Measurements from ENCODE around the gene CATSPER4. TPM values are rescaled to one million over a fixed set of nuclear protein-coding genes. Genes with fewer than 3 reads are reported as not detected.
A peak's percentile ranks its signal among the peaks of the same experiment; 100 is the strongest.

CATSPER4 gene
- total RNA-seq, 1 donor from 2014 or later: not detected

DNA sequence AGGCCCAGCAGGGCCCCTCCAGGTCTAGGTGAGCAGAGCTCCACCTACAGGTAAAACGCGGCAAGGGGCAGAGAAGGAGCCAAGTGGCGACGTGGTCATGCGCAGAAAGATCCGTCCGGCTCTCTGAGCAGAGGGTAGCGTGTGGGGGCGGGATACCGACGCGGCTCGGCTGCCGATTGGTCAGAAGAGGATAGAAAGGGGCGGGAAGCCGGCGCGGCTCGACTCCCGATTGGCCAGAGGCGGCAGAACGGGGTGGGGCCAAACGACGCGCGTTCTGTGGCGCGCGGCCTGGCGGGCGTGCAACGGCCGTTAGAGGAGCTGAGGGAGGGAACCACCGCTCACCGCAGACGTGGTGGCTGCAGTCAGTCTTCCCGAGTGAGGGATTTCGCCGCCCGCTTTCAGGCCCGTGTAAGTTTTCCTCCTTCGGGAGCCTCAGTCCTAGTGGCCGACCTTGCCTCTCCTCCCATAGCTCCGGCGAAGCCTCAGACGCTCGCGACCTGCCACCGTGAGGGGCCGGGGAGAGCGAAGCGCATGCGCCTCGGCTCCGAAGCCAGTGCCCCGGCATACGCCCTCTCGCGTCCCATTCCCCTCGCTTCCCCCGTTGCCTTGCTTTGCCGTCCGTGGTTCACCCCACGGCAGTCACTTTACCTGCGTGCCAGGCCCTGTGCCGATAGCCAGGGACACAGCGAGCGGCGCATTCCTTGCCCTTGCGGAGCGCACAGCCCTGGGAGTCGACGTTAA is 43.7 kb downstream of the CATSPER4 start, which contains the start of gene CEP85:
CEP85 (plus strand) TSS at position 298 of the 741 bp plus-strand sequence. CDS start 5,584 bp downstream, outside the sequence.
- Mint-ChIP-seq H3K4me1 (ENCODE audit: unreplicated experiment) (peaks cover 34% of the 10 kb centered on the region), H3K27me3 (no peaks in the 10 kb centered on the region), H3K36me3 (peaks cover 5% of the 10 kb centered on the region), H3K9me3 (peaks cover 6% of the 10 kb centered on the region), H3K4me3 (peak within 1 kb of the TSS; percentile 98), H3K27ac (peak within 1 kb of the TSS; percentile 89)
- peak; percentile 99 for DNase-seq (ENCODE audit: extremely low spot score, unreplicated experiment)
- TF ChIP-seq, protein P1, sequence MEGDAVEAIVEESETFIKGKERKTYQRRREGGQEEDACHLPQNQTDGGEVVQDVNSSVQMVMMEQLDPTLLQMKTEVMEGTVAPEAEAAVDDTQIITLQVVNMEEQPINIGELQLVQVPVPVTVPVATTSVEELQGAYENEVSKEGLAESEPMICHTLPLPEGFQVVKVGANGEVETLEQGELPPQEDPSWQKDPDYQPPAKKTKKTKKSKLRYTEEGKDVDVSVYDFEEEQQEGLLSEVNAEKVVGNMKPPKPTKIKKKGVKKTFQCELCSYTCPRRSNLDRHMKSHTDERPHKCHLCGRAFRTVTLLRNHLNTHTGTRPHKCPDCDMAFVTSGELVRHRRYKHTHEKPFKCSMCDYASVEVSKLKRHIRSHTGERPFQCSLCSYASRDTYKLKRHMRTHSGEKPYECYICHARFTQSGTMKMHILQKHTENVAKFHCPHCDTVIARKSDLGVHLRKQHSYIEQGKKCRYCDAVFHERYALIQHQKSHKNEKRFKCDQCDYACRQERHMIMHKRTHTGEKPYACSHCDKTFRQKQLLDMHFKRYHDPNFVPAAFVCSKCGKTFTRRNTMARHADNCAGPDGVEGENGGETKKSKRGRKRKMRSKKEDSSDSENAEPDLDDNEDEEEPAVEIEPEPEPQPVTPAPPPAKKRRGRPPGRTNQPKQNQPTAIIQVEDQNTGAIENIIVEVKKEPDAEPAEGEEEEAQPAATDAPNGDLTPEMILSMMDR (conservative IDR thresholded peaks at IDR 0.05): peak; percentile 82

DNA sequence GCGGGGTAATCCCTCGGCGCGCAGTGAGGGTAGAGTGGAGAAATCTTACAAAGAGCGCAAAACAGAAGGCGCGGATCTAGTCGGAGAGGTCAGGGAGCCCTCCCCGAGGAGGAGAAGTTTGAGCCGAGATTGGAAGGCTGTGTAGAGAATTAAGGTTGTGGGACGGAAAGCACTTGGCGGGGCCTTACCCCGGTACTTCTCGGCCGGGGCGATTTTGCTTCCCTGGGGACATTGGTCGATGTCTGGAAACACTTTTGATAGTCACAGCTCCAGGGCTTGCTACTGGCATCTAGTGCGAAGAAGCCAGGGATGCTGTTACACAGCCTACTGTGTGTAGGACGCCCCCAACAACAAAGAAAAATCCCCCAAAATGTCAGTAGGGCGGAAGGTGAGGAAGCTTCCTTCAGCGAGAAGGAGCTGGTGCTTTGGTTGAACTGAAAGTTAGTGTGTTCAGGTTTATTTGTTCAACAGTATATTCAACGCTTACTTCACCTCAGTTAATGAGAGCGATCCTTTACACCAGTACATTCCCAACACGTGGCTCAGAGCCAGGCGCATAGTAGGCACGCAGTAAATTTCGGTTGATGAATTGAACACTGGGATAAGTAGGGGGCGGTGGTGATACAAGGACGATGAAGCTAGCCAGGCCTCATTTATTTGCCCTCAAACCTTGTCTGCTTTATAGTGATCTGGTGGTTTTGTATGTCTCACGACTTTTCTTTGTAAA is 44.4 kb downstream of the CATSPER4 start:
- peaks cover 6% of the 10 kb centered on the region for H3K9me3 Mint-ChIP-seq
- TF ChIP-seq, protein P1 (conservative IDR thresholded peaks at IDR 0.05): no peak
- peaks cover 8% of the 10 kb centered on the region for H3K36me3 Mint-ChIP-seq
- peak overlapping the region; percentile 98 for H3K4me3 Mint-ChIP-seq
- no peaks in the 10 kb centered on the region for H3K27me3 Mint-ChIP-seq
- DNase-seq (ENCODE audit: extremely low spot score, unreplicated experiment): no peak
- peak overlapping the region; percentile 89 for H3K27ac Mint-ChIP-seq
- H3K4me1 Mint-ChIP-seq (ENCODE audit: unreplicated experiment): peaks cover 34% of the 10 kb centered on the region

DNA sequence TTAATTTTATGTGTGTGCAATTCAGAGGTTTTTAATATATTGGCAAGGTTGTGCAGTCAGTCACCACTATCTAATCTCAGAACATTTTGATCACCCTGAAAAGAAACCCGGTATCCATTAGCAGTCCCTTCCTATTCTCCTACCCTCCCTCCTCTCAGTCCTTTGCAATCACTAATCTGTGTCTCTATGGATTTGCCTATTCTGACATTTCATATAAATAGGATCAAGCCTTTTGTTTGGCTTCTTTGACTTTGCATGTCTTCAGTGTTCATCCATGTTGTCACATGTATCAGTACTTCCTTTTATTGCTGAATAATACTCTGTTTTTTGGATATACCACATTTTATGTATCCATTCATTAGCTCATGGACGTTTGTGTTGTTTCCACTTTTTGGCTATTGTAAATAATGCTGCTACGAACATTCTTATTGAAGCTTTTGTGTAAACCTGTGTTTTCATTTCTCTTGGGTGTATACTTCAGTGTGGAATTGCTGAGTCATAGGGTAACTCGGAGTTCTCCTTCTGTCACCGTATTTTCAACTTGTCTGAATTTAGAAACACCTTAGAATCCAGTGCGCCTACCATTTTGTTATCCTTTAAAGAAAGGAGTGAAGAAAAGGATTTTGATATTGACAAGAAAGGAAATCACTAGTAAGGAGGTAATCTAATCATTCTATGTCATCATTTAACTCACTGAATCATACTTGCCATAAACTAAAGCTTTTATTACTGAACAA is 47.0 kb downstream of the CATSPER4 start:
- peak overlapping the region; percentile 71 for H3K4me3 Mint-ChIP-seq
- peaks cover 34% of the 10 kb centered on the region for H3K4me1 Mint-ChIP-seq (ENCODE audit: unreplicated experiment)
- H3K36me3 Mint-ChIP-seq: peaks cover 14% of the 10 kb centered on the region
- DNase-seq (ENCODE audit: extremely low spot score, unreplicated experiment): no peak
- H3K9me3 Mint-ChIP-seq: peaks cover 6% of the 10 kb centered on the region
- peak overlapping the region; percentile 93 for H3K27ac Mint-ChIP-seq
- H3K27me3 Mint-ChIP-seq: no peaks in the 10 kb centered on the region
- TF ChIP-seq, protein P1 (conservative IDR thresholded peaks at IDR 0.05): no peak

DNA sequence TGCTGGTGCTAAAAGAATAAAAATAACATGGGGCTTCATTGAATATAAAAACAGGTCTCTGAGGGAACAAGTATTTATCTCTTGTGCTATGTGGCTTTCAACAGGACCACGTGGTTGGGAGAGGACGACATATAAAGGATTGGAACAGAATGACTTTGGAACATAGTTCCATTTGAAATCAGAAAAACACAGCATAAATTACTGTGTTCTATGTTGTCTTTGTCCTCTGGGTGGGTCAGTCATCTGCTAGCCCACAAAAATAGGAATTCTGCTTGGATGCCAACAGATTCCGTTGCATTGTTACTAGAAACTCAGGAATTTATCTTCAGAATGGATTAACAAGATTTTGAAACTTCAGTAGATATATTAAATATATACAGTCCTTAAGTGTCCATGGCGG is 49.5 kb downstream of the CATSPER4 start:
- no peak for DNase-seq (ENCODE audit: extremely low spot score, unreplicated experiment)
- no peaks in the 10 kb centered on the region for H3K27me3 Mint-ChIP-seq
- H3K4me1 Mint-ChIP-seq (ENCODE audit: unreplicated experiment): peaks cover 24% of the 10 kb centered on the region
- TF ChIP-seq, protein P1 (conservative IDR thresholded peaks at IDR 0.05): no peak
- no peak overlapping the region for H3K4me3 Mint-ChIP-seq
- no peak overlapping the region for H3K27ac Mint-ChIP-seq
- peaks cover 15% of the 10 kb centered on the region for H3K36me3 Mint-ChIP-seq
- peaks cover 6% of the 10 kb centered on the region for H3K9me3 Mint-ChIP-seq

Other genes starting within 250 kb of the CATSPER4 start
- gene PAFAH2, start 192.5 kb upstream of the CATSPER4 start, total RNA-seq (ENCODE audit: low replicate concordance): 16.7 and 21.1 TPM in 2 replicates
- gene EXTL1, start 168.8 kb upstream of the CATSPER4 start, total RNA-seq (ENCODE audit: low replicate concordance): 0.31 and 4.2 TPM in 2 replicates
- gene SLC30A2, start 144.5 kb upstream of the CATSPER4 start, total RNA-seq (ENCODE audit: low replicate concordance): 4.4 and 24.4 TPM in 2 replicates
- gene TRIM63, start 123.0 kb upstream of the CATSPER4 start, total RNA-seq (ENCODE audit: low replicate concordance): 1.7 and 4.1 TPM in 2 replicates
- 14.7 and 18.4 TPM in 2 replicates for gene PDIK1L, start 78.8 kb upstream of the CATSPER4 start, total RNA-seq (ENCODE audit: low replicate concordance)
- 0.38 and 1.4 TPM in 2 replicates for gene FAM110D, start 31.5 kb upstream of the CATSPER4 start, total RNA-seq (ENCODE audit: low replicate concordance)
- gene C1orf232, start 21.6 kb upstream of the CATSPER4 start, total RNA-seq (ENCODE audit: low replicate concordance): 1.0 TPM in 1 of 2 replicates, not detected in the other
- 29.7 and 34.9 TPM in 2 replicates for gene ZNF593, start 20.7 kb upstream of the CATSPER4 start, total RNA-seq (ENCODE audit: low replicate concordance)
- not detected in 2 replicates for gene ZNF593OS, start 18.8 kb upstream of the CATSPER4 start, total RNA-seq (ENCODE audit: low replicate concordance)
- 16.5 and 50.5 TPM in 2 replicates for gene CNKSR1, start 13.1 kb upstream of the CATSPER4 start, total RNA-seq (ENCODE audit: low replicate concordance)
- 15.9 and 26.8 TPM in 2 replicates for gene CEP85, start 43.6 kb downstream of the CATSPER4 start, total RNA-seq (ENCODE audit: low replicate concordance)
- 78.1 and 105 TPM in 2 replicates for gene SH3BGRL3, start 89.5 kb downstream of the CATSPER4 start, total RNA-seq (ENCODE audit: low replicate concordance)
- 27.1 and 50.5 TPM in 2 replicates for gene UBXN11, start 116.0 kb downstream of the CATSPER4 start, total RNA-seq (ENCODE audit: low replicate concordance)
- gene CD52, start 127.4 kb downstream of the CATSPER4 start, total RNA-seq (ENCODE audit: low replicate concordance): 0.75 and 0.93 TPM in 2 replicates
- 20.0 and 67.7 TPM in 2 replicates for gene CRYBG2, start 163.5 kb downstream of the CATSPER4 start, total RNA-seq (ENCODE audit: low replicate concordance)
- not detected in 2 replicates for gene ZNF683, start 182.1 kb downstream of the CATSPER4 start, total RNA-seq (ENCODE audit: low replicate concordance)
- gene LIN28A, start 220.2 kb downstream of the CATSPER4 start, total RNA-seq (ENCODE audit: low replicate concordance): 3.1 and 26.2 TPM in 2 replicates
- 46.5 and 68.6 TPM in 2 replicates for gene DHDDS, start 241.7 kb downstream of the CATSPER4 start, total RNA-seq (ENCODE audit: low replicate concordance)